PC-9 (cell line): Measurements from ENCODE around the gene MXRA7.

Experiments
- EZH2 ChIP-seq: fragments of 200-600 bp; sonication (generic); IDR thresholded peaks from 2 replicates; pipeline ENCODE4 v1.8.0; 2017; ENCODE audit warnings: antibody characterized with exemption, low read depth
- TF ChIP-seq, protein P1 (sequence below): fragments of 200-600 bp; sonication (generic); conservative IDR thresholded peaks from 2 replicates; pipeline ENCODE4 v1.6.1; 2017; ENCODE audit warnings: mixed run types, antibody characterized with exemption, mild to moderate bottlenecking, moderate library complexity

DNA sequence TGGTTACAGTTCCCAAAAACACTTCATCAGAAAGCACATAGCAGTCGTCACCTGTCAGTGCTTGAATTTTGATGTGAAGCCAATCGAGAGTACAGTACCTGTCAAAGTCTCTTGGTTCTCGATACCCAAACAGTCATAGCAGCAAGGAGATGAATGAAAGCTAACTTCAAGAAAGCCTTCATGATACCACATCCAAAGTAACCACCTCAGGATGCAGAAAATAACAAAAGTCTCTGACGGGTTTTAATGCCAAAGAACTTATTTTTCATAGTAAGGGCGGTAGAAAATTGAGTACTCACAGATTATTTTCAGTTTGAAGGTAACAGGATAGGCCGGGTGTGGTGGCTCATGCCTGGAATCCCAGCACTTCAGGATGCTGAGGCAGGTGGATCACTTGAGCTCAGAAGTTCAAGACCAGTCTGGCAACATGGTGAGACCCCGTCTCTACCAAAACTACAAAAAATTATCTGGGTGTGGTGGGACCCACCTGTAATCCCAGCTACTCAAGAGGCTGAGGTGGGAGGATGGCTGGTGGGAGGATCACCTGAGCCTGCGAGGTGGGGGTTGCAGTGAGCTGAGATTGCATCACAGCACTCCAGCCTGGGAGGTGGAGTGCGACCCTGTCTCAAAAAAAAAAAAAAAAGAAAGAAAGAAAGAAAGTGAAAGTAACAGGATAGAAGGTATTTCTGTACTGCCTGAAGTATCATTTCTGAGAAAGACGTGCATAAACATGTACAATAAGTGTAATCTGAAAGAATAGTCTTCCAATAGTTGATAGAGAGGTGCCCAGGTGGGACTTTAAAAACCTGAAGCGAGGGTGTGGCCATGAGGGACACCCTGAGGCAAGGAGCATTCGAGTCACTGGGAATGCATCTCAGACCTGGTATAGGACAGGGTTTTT, 42.5 kb upstream of the MXRA7 start:
- TF ChIP-seq, protein P1, sequence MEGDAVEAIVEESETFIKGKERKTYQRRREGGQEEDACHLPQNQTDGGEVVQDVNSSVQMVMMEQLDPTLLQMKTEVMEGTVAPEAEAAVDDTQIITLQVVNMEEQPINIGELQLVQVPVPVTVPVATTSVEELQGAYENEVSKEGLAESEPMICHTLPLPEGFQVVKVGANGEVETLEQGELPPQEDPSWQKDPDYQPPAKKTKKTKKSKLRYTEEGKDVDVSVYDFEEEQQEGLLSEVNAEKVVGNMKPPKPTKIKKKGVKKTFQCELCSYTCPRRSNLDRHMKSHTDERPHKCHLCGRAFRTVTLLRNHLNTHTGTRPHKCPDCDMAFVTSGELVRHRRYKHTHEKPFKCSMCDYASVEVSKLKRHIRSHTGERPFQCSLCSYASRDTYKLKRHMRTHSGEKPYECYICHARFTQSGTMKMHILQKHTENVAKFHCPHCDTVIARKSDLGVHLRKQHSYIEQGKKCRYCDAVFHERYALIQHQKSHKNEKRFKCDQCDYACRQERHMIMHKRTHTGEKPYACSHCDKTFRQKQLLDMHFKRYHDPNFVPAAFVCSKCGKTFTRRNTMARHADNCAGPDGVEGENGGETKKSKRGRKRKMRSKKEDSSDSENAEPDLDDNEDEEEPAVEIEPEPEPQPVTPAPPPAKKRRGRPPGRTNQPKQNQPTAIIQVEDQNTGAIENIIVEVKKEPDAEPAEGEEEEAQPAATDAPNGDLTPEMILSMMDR, result no peak
- TF ChIP-seq EZH2, result no peak
